MG63 (cell line): ENCODE results near the gene CYS1. TPM values are rescaled to one million over a fixed set of nuclear protein-coding genes. Genes with fewer than 3 reads are reported as not detected.

Experiments
- total RNA-seq: library from RNA; depleted of rRNA; stranded (reverse); fragments of >200 nt; shearing (Covaris generic); gene quantifications from 2 replicates; pipeline ENCODE4 v1.2.3, GENCODE V29; 2014; ENCODE audit warnings: low replicate concordance; rRNA removed

Gene CYS1
- total RNA-seq, 1 experiment from 2014 or later, result 2.0 TPM

Other genes with a start within 250 kb of the CYS1 start
- 27.0 and 71.1 TPM in 2 replicates for gene TAF1B, start 236.9 kb downstream of the CYS1 start, total RNA-seq
- gene GRHL1, start 128.7 kb downstream of the CYS1 start, total RNA-seq, result 0.46 TPM in 1 of 2 replicates, not detected in the other
- gene KLF11, start 36.9 kb downstream of the CYS1 start, total RNA-seq, result 2.0 and 2.4 TPM in 2 replicates
- 31.3 and 33.2 TPM in 2 replicates for gene RRM2, start 42.3 kb upstream of the CYS1 start, total RNA-seq
- 101 and 159 TPM in 2 replicates for gene HPCAL1, start 222.5 kb upstream of the CYS1 start, total RNA-seq